A673 (cell line): ENCODE measurements around the gene DNAJC10.

Experiments
- CTCF ChIP-seq: fragments of 300-800, 200-600 bp; sonication (generic); conservative IDR thresholded peaks from 2 replicates; pipeline ENCODE4 v1.5.1; 2017; ENCODE audit warnings: low read depth, mild to moderate bottlenecking, antibody characterized with exemption, low read length, moderate library complexity, mixed read lengths
- EZH2 ChIP-seq: fragments of 200-600 bp; sonication (generic); IDR thresholded peaks from 2 replicates; pipeline ENCODE4 v1.6.1; 2017; ENCODE audit warnings: borderline replicate concordance, low read depth, mild to moderate bottlenecking, mixed read lengths, antibody characterized with exemption, low read length; ENCODE audit not compliant: poor library complexity, severe bottlenecking

- TF ChIP-seq CTCF (no peak), EZH2 (no peak)
Measured at GRCh38 chr2:182682210-182682609, 33.8 kb upstream of the DNAJC10 start.
